22Rv1 (cell line): Measurements from ENCODE around the gene CD2AP.

ENCODE experiments used
- ZFX ChIP-seq: fragments of 450-650 bp; IDR thresholded peaks from 2 replicates; pipeline ENCODE4 v1.6.1; 2017; ENCODE audit warnings: antibody characterized with exemption, borderline replicate concordance
- TF ChIP-seq, protein P1 (sequence below): fragments of 450-650 bp; IDR thresholded peaks from 2 replicates; pipeline ENCODE4 v1.5.1; 2017; ENCODE audit warnings: mild to moderate bottlenecking

DNA sequence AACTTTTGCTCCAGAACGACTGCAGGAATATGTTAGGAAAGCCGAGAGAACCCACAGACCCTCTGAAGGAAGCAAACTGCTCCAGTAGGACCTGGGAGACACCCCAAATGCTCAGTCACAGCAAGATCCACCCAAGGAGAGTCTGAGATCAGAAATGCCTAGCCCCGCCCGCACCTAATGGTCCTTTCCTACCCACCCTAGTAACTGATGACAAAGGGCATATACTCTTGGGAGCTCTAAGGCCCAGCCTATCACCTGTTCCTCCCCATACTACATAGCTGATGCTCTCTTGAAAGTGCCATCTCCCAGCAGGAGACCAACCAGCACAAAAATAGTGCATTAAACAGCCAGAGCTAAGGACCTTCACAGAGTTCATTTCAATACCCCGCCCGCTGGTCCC is 67.6 kb downstream of the CD2AP start:
- TF ChIP-seq, protein P1, sequence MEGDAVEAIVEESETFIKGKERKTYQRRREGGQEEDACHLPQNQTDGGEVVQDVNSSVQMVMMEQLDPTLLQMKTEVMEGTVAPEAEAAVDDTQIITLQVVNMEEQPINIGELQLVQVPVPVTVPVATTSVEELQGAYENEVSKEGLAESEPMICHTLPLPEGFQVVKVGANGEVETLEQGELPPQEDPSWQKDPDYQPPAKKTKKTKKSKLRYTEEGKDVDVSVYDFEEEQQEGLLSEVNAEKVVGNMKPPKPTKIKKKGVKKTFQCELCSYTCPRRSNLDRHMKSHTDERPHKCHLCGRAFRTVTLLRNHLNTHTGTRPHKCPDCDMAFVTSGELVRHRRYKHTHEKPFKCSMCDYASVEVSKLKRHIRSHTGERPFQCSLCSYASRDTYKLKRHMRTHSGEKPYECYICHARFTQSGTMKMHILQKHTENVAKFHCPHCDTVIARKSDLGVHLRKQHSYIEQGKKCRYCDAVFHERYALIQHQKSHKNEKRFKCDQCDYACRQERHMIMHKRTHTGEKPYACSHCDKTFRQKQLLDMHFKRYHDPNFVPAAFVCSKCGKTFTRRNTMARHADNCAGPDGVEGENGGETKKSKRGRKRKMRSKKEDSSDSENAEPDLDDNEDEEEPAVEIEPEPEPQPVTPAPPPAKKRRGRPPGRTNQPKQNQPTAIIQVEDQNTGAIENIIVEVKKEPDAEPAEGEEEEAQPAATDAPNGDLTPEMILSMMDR, result no peak
- no peak for TF ChIP-seq ZFX
